Gastrocnemius medialis (tissue), 4 donors: ENCODE measurements around the gene ZBED1. TPM values are rescaled to one million over a fixed set of nuclear protein-coding genes. Genes with fewer than 3 reads are reported as not detected.

Source experiments
- ATAC-seq, 2 donors: fragments of 150-250 bp; one replicate each; pipeline ENCODE4 v1.9.1; 2016
- DNase-seq, 2 donors: peaks; one replicate each; pipeline ENCODE4 v3.0.0-alpha.2; 2019
- H3K27ac ChIP-seq, 4 donors: fragments of 200-600 bp; sonication (generic); 1 replicate in 1 of 4; 2 replicates in 3 of 4; pipeline ENCODE4 v1.5.1; 2016 to 2018; ENCODE audit warnings: mild to moderate bottlenecking in 2 of 4, moderate library complexity in 1 of 4
- H3K27me3 ChIP-seq, 3 donors: fragments of 200-600 bp; sonication (generic) in 2 of 3; 1 replicate in 1 of 3; 2 replicates in 2 of 3; pipeline versions ENCODE4 v1.5.1 to v1.6.0; 2016 to 2019; ENCODE audit warnings: mild to moderate bottlenecking in 1 of 3, moderate library complexity in 1 of 3
- H3K36me3 ChIP-seq, 2 donors: fragments of 200-600 bp; sonication (generic) in 1 of 2; one replicate each; pipeline ENCODE4 v1.5.1; 2017 to 2018
- H3K4me1 ChIP-seq, 2 donors: fragments of 200-600 bp; sonication (generic) in 1 of 2; one replicate each; pipeline ENCODE4 v1.5.1; 2016 to 2017; ENCODE audit warnings: mild to moderate bottlenecking in 2 of 2
- H3K4me3 ChIP-seq, 4 donors: fragments of 200-600 bp; sonication (generic) in 3 of 4; 1 replicate in 1 of 4; 2 replicates in 3 of 4; pipeline ENCODE4 v1.5.1; 2016 to 2019; ENCODE audit warnings: mild to moderate bottlenecking in 2 of 4
- H3K9me3 ChIP-seq, 3 donors: fragments of 200-600 bp; sonication (generic) in 2 of 3; 1 replicate in 1 of 3; 2 replicates in 2 of 3; pipeline ENCODE4 v1.5.1; 2016 to 2019
- POLR2A ChIP-seq, 2 donors: fragments of 450-650 bp; IDR thresholded peaks; one replicate each; pipeline ENCODE4 v1.6.1; 2017; ENCODE audit warnings: antibody characterized with exemption in 2 of 2, mild to moderate bottlenecking in 2 of 2, moderate library complexity in 2 of 2
- in situ Hi-C, 4 donors: fragments of 200-750 bp; cut with MboI; loops; one replicate each; pipeline versions ENCODE4 v1.15.0 to v1.8.0; 2017; ENCODE audit warnings: low sequenced_read_pairs in 4 of 4
- intact Hi-C: fragments of 100-400 bp; cut with DNase I; formaldehyde crosslinking; loops from one replicate; pipeline ENCODE4 v1.15.1; 2023; ENCODE audit warnings: low total_unique reads
- total RNA-seq, 4 donors: library from RNA; depleted of rRNA; stranded (reverse); fragments of >200 nt; gene quantifications; one replicate each; pipeline versions ENCODE4 v1.1.0 to v1.2.3, GENCODE V29; 2016
- TF ChIP-seq, protein P1 (sequence below), 5 experiments: fragments of 450-650 bp in 3 of 5; fragments of 200-600 bp in 2 of 5; sonication (generic) in 2 of 5; IDR thresholded peaks in 4 of 5; conservative IDR thresholded peaks in 1 of 5; 1 replicate in 4 of 5; 2 replicates in 1 of 5; pipeline ENCODE4 v1.5.1; 2016 to 2019; ENCODE audit warnings: antibody characterized with exemption in 5 of 5, mild to moderate bottlenecking in 3 of 5, moderate library complexity in 3 of 5

The ZBED1 gene
- total RNA-seq, 4 donors from 2014 or later = 76.8 to 191 (median 131) TPM

GRCh38 chrX:2446815-2447214, 54.0 kb downstream of the ZBED1 start:
- Histone ChIP-seq H3K4me3 (no peak overlapping the region), H3K36me3 (no peaks in the 10 kb centered on the region), H3K9me3 (no peaks in the 10 kb centered on the region), H3K4me1 (no peaks in the 10 kb centered on the region), H3K27ac (no peak overlapping the region), H3K27me3 (no peaks in the 10 kb centered on the region)
- intact Hi-C loops = no loop called here
- no peak for DNase-seq
- in situ Hi-C loops = loop anchor here in 1 of 4 donors (10.0 kb wide), 1 partner anchor 62 kb away; no protein-coding TSS in a partner anchor
- ATAC-seq = no peak
- TF ChIP-seq, protein P1, sequence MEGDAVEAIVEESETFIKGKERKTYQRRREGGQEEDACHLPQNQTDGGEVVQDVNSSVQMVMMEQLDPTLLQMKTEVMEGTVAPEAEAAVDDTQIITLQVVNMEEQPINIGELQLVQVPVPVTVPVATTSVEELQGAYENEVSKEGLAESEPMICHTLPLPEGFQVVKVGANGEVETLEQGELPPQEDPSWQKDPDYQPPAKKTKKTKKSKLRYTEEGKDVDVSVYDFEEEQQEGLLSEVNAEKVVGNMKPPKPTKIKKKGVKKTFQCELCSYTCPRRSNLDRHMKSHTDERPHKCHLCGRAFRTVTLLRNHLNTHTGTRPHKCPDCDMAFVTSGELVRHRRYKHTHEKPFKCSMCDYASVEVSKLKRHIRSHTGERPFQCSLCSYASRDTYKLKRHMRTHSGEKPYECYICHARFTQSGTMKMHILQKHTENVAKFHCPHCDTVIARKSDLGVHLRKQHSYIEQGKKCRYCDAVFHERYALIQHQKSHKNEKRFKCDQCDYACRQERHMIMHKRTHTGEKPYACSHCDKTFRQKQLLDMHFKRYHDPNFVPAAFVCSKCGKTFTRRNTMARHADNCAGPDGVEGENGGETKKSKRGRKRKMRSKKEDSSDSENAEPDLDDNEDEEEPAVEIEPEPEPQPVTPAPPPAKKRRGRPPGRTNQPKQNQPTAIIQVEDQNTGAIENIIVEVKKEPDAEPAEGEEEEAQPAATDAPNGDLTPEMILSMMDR (IDR thresholded peaks at IDR 0.05 in 4 of 5, conservative IDR thresholded peaks at IDR 0.05 in 1 of 5) = no peak
- no peak for TF ChIP-seq POLR2A (IDR thresholded peaks at IDR 0.05)

- no peaks in the 10 kb centered on the region for H3K4me1 ChIP-seq
- intact Hi-C loops (no loop called here), in situ Hi-C loops (loop anchor here in 1 of 4 donors (10.0 kb wide), 1 partner anchor 61 kb away; no protein-coding TSS in a partner anchor)
- no peaks in the 10 kb centered on the region for H3K9me3 ChIP-seq
- no peak overlapping the region for H3K27ac ChIP-seq
- no peaks in the 10 kb centered on the region for H3K27me3 ChIP-seq
- H3K4me3 ChIP-seq = no peak overlapping the region
- no peaks in the 10 kb centered on the region for H3K36me3 ChIP-seq
- TF ChIP-seq POLR2A (IDR thresholded peaks at IDR 0.05) = no peak
- TF ChIP-seq, protein P1 (IDR thresholded peaks at IDR 0.05 in 4 of 5, conservative IDR thresholded peaks at IDR 0.05 in 1 of 5) = no peak
- no peak for DNase-seq
- no peak for ATAC-seq
Observed at GRCh38 chrX:2445662-2446623, 54.8 kb downstream of the ZBED1 start.

GRCh38 chrX:2442694-2443093, 58.1 kb downstream of the ZBED1 start:
- H3K9me3 ChIP-seq = no peaks in the 10 kb centered on the region
- H3K4me3 ChIP-seq = no peak overlapping the region
- H3K27me3 ChIP-seq = no peaks in the 10 kb centered on the region
- no peaks in the 10 kb centered on the region for H3K36me3 ChIP-seq
- ATAC-seq (no peak), DNase-seq (no peak)
- in situ Hi-C loops (loop anchor here in 1 of 4 donors (10.0 kb wide), 1 partner anchor 58 kb away; no protein-coding TSS in a partner anchor), intact Hi-C loops (no loop called here)
- no peak for TF ChIP-seq POLR2A (IDR thresholded peaks at IDR 0.05)
- TF ChIP-seq, protein P1 (IDR thresholded peaks at IDR 0.05 in 4 of 5, conservative IDR thresholded peaks at IDR 0.05 in 1 of 5) = no peak
- H3K4me1 ChIP-seq = no peaks in the 10 kb centered on the region
- H3K27ac ChIP-seq = no peak overlapping the region

- no peak overlapping the region for H3K4me3 ChIP-seq
- H3K36me3 ChIP-seq = no peaks in the 10 kb centered on the region
- ATAC-seq (no peak), DNase-seq (no peak)
- H3K27me3 ChIP-seq = no peaks in the 10 kb centered on the region
- no peaks in the 10 kb centered on the region for H3K4me1 ChIP-seq
- H3K27ac ChIP-seq = no peak overlapping the region
- intact Hi-C loops = no loop called here
- TF ChIP-seq, protein P1 (IDR thresholded peaks at IDR 0.05 in 4 of 5, conservative IDR thresholded peaks at IDR 0.05 in 1 of 5) = no peak
- TF ChIP-seq POLR2A (IDR thresholded peaks at IDR 0.05) = no peak
- in situ Hi-C loops = loop anchor here in 1 of 4 donors (10.0 kb wide), 1 partner anchor 57 kb away; no protein-coding TSS in a partner anchor
- no peaks in the 10 kb centered on the region for H3K9me3 ChIP-seq
Observed at GRCh38 chrX:2441466-2441865, 59.3 kb downstream of the ZBED1 start.
